ENCODE measurements around the gene AMBRA1. TPM values are rescaled to one million over a fixed set of nuclear protein-coding genes. Genes with fewer than 3 reads are reported as not detected.
"Not testable (repeated sequence)": the region's sequence is repeated elsewhere in the genome, so short reads cannot be mapped to it uniquely, and the experiment has no call there.

Gene AMBRA1
- total RNA-seq, 1 donor from 2014 or later, result 29.4 TPM

DNA sequence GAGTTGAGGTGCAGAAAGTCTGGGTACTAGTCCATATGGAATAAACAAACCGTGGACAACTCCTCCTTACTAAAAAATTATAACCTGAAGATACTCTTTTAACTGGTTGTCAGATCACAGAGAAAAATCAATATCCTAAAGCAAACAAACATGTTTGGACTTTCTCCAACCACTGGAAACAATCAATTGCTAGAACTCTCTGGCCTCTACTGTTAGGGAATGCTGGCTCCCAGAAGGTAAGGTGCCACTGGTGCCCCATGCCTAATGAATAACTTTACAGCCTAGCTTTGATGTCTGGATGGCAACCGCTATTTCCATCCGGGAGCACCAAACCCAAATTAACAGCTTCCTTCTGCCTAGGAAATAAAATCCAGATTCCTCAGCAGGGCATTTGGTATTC is 74.5 kb downstream of the AMBRA1 start:
- Histone ChIP-seq H3K27me3 (ENCODE audit: insufficient read depth, low read length) (no peaks in the 10 kb centered on the region), H3K79me2 (ENCODE audit: insufficient read depth, low read length) (peaks cover 69% of the 10 kb centered on the region), H3K9me3 (ENCODE audit: insufficient read depth, low read depth, low read length) (no peaks in the 10 kb centered on the region), H3K36me3 (ENCODE audit: insufficient read depth, low read length) (no peaks in the 10 kb centered on the region), H3K4me2 (ENCODE audit: low read length) (no peak overlapping the region), H3K27ac (ENCODE audit: low read depth, low read length) (no peak overlapping the region), H3K4me3 (ENCODE audit: insufficient read depth, low read depth, low read length) (no peak overlapping the region), H4K20me1 (ENCODE audit: insufficient read depth, low read length) (peaks cover 52% of the 10 kb centered on the region), H3K4me1 (ENCODE audit: insufficient read depth, low read length) (peaks cover 19% of the 10 kb centered on the region), H3K9ac (ENCODE audit: low read length) (no peak overlapping the region), H2AFZ (ENCODE audit: low read depth, low read length) (no peak overlapping the region)
- Mint-ChIP-seq H3K9me3 (ENCODE audit: unreplicated experiment) (no peaks in the 10 kb centered on the region), H3K4me3 (ENCODE audit: unreplicated experiment) (no peak overlapping the region), H3K27me3 (ENCODE audit: low read depth, unreplicated experiment) (no peaks in the 10 kb centered on the region), H3K4me1 (ENCODE audit: low read depth, unreplicated experiment) (peaks cover 35% of the 10 kb centered on the region), H3K27ac (ENCODE audit: unreplicated experiment) (peak overlapping the region; percentile 53), H3K36me3 (ENCODE audit: low read depth, unreplicated experiment) (no peaks in the 10 kb centered on the region)
- no peak for FAIRE-seq
- TF ChIP-seq, protein P1, sequence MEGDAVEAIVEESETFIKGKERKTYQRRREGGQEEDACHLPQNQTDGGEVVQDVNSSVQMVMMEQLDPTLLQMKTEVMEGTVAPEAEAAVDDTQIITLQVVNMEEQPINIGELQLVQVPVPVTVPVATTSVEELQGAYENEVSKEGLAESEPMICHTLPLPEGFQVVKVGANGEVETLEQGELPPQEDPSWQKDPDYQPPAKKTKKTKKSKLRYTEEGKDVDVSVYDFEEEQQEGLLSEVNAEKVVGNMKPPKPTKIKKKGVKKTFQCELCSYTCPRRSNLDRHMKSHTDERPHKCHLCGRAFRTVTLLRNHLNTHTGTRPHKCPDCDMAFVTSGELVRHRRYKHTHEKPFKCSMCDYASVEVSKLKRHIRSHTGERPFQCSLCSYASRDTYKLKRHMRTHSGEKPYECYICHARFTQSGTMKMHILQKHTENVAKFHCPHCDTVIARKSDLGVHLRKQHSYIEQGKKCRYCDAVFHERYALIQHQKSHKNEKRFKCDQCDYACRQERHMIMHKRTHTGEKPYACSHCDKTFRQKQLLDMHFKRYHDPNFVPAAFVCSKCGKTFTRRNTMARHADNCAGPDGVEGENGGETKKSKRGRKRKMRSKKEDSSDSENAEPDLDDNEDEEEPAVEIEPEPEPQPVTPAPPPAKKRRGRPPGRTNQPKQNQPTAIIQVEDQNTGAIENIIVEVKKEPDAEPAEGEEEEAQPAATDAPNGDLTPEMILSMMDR (IDR thresholded peaks at IDR 0.05; ENCODE audit: insufficient read depth, low read depth, low read length), result no peak
- no peak for TF ChIP-seq EZH2 (IDR thresholded peaks at IDR 0.05; ENCODE audit: insufficient read depth, low read length)
- DNase-seq (ENCODE audit: low read depth), result no peak

DNA sequence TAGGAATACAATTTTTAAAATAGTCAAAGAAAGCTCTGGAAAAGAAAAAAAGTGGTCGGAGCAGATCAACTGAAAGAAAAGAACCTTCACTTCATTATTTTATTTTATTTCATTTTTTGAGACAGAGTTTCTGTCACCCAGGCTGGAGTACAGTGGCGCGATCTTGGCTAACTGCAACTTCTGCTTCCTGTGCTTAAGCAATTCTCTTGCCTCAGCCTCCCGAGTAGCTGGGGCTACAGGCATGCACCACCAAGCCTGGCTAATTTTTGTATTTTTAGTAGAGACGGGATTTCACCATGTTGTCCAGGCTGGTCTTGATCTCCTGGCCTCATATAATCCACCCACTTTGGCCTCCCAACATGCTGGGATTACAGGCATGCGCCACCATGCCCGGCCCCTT is 74.9 kb downstream of the AMBRA1 start:
- H3K36me3 ChIP-seq (ENCODE audit: insufficient read depth, low read length); H3K27me3 Mint-ChIP-seq (ENCODE audit: low read depth, unreplicated experiment); H3K9me3 Mint-ChIP-seq (ENCODE audit: unreplicated experiment); DNase-seq (ENCODE audit: low read depth); H3K27ac Mint-ChIP-seq (ENCODE audit: unreplicated experiment); FAIRE-seq; H3K27me3 ChIP-seq (ENCODE audit: insufficient read depth, low read length); H3K9ac ChIP-seq (ENCODE audit: low read length); H3K9me3 ChIP-seq (ENCODE audit: insufficient read depth, low read depth, low read length); H2AFZ ChIP-seq (ENCODE audit: low read depth, low read length); H3K27ac ChIP-seq (ENCODE audit: low read depth, low read length); H3K36me3 Mint-ChIP-seq (ENCODE audit: low read depth, unreplicated experiment); H3K4me2 ChIP-seq (ENCODE audit: low read length); H3K4me3 ChIP-seq (ENCODE audit: insufficient read depth, low read depth, low read length); H3K4me3 Mint-ChIP-seq (ENCODE audit: unreplicated experiment): not testable (repeated sequence)
- Histone ChIP-seq H3K79me2 (ENCODE audit: insufficient read depth, low read length) (peaks cover 68% of the 10 kb centered on the region), H3K4me1 (ENCODE audit: insufficient read depth, low read length) (peaks cover 19% of the 10 kb centered on the region), H4K20me1 (ENCODE audit: insufficient read depth, low read length) (peaks cover 52% of the 10 kb centered on the region)
- H3K4me1 Mint-ChIP-seq (ENCODE audit: low read depth, unreplicated experiment), result peaks cover 35% of the 10 kb centered on the region

DNA sequence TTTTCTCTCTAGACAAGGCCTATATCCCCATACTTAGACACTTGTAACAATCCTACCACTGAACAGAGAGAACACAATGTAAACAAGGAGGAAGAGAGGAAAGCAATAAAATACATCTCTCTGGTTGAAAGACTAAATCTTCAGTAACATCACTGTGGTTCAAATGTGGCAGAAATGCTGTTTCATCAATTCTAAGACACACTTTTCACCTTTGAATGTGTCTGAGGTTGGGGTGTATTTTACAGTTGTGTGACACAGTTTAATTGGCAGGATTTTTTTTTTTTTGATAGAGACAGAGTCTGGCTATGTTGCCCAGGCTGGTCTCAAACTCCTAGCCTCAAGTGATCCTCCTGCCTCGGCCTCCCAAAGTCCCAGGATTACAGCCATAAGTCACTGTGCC is 79.5 kb downstream of the AMBRA1 start:
- Mint-ChIP-seq H3K27ac (ENCODE audit: unreplicated experiment) (no peak overlapping the region), H3K27me3 (ENCODE audit: low read depth, unreplicated experiment) (no peaks in the 10 kb centered on the region), H3K4me3 (ENCODE audit: unreplicated experiment) (no peak overlapping the region), H3K9me3 (ENCODE audit: unreplicated experiment) (no peaks in the 10 kb centered on the region), H3K4me1 (ENCODE audit: low read depth, unreplicated experiment) (peaks cover 5% of the 10 kb centered on the region), H3K36me3 (ENCODE audit: low read depth, unreplicated experiment) (peaks cover 5% of the 10 kb centered on the region)
- no peak overlapping the region for H3K4me2 ChIP-seq (ENCODE audit: low read length)
- FAIRE-seq, result no peak
- H3K79me2 ChIP-seq (ENCODE audit: insufficient read depth, low read length), result peaks cover 36% of the 10 kb centered on the region
- H2AFZ ChIP-seq (ENCODE audit: low read depth, low read length), result no peak overlapping the region
- H3K4me3 ChIP-seq (ENCODE audit: insufficient read depth, low read depth, low read length), result no peak overlapping the region
- no peaks in the 10 kb centered on the region for H3K36me3 ChIP-seq (ENCODE audit: insufficient read depth, low read length)
- no peak overlapping the region for H3K9ac ChIP-seq (ENCODE audit: low read length)
- no peaks in the 10 kb centered on the region for H3K27me3 ChIP-seq (ENCODE audit: insufficient read depth, low read length)
- no peak overlapping the region for H3K27ac ChIP-seq (ENCODE audit: low read depth, low read length)
- no peak for DNase-seq (ENCODE audit: low read depth)
- no peak for TF ChIP-seq EZH2 (IDR thresholded peaks at IDR 0.05; ENCODE audit: insufficient read depth, low read length)
- TF ChIP-seq, protein P1 (IDR thresholded peaks at IDR 0.05; ENCODE audit: insufficient read depth, low read depth, low read length), result no peak
- H4K20me1 ChIP-seq (ENCODE audit: insufficient read depth, low read length), result peaks cover 51% of the 10 kb centered on the region
- H3K4me1 ChIP-seq (ENCODE audit: insufficient read depth, low read length), result no peaks in the 10 kb centered on the region
- no peaks in the 10 kb centered on the region for H3K9me3 ChIP-seq (ENCODE audit: insufficient read depth, low read depth, low read length)
